ENCODE results near the gene CHRNA1.
A peak's percentile ranks its signal among the peaks of the same experiment; 100 is the strongest.
"Not testable (repeated sequence)": the region's sequence is repeated elsewhere in the genome, so short reads cannot be mapped to it uniquely, and the experiment has no call there.

CHRNA1 gene

DNA sequence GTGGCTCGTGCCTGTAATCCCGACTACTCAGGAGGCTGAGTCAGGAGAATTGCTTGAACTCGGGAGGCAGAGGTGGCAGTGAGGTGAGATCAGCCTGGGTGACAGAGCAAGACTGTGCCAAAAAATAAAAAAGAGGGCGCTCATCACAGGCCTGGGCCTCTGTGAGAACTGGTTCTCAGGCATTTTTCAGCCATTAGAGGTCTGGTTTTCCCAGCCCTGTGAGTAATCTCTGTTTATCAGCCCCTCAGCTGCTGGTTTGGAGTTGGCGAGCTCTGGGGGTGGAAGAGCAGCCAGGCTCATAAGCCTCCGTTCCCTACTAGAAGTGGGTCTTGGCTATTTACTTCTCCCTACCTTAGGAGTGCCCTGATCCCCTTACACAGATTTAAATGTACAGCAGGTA lies 53.1 kb downstream of the CHRNA1 start:
- no peak for DNase-seq

DNA sequence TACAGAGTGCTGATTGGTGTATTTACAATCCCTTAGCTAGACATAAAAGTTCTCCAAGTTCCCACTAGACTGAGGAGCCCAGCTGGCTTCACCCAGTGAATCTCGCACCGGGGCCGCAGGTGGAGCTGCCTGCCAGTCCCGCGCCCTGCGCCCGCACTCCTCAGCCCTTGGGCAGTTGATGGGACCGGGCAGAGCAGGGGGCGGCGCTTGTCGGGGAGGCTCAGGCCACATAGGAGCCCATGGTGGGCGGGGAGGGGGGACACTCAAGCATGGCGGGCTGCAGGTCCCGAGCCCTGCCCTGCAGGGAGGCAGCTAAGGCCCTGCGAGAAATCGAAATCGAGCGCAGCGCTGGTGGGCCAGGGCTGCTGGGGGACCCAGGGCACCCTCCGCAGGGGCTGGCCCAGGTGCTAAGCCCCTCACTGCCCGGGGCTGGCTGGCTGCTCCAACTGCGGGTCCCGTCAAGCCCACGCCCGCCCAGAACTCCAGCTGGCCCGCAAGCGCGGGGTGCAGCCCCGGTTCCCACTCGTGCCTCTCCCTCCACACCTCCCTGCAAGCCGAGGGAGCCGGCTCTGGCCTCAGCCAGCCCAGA lies 54.8 kb downstream of the CHRNA1 start:
- not testable (repeated sequence) for DNase-seq

DNA sequence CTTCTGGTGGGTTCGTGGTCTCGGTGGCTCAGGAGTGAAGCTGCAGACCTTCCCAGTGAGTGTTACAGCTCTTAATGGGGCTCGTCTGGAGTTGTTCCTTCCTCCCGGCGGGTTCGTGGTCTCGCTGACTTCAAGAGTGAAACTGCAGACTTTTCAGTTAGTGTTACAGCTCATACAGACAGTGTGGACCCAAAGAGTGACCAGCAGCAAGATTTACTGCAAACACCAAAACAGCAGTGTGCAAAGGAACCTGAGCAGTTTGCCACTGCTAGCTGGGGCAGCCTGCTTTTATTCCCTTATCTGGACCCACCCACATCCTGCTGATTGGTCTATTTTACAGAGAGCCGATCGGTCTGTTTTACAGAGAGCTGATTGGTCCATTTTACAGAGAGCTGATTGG lies 55.6 kb downstream of the CHRNA1 start:
- no peak for DNase-seq

DNA sequence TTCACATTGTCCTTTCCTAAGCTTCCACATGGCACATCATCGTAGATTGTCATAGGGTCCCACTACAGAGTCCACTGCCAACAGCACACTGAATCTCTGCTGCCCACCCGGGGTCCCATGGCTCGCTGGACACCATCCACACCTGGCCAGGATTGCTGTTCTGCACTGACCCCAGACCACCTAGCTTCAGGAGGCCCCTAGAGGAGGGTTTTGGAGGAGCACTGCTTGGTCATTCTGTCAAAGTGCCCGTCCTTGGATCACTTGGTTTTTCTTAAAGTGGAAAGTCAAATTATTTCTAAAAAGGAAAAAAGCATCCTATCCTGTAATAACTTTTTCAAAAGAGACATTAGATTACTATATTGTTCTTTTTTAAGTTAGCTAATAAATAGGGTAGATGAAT lies 59.0 kb downstream of the CHRNA1 start:
- no peak for DNase-seq

DNA sequence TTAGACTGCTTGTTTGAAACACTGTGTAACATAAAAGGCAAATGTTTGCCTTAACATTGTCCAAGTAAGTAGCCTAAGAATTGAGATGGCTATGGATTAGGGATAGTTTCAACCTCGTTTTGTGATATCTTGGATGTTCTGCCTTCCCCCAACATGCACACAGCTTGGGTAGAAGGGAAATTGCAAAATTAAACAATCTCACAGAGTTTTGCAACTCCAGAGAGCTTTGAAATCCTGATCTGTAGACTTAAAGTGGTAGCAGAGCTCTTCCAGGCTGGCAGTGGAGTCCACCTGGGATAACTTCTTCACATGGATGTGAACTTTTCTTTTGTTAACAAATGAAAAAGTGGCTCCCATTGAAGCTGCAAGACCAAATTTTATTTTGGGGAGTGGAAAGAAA lies 59.6 kb downstream of the CHRNA1 start:
- DNase-seq, result no peak

DNA sequence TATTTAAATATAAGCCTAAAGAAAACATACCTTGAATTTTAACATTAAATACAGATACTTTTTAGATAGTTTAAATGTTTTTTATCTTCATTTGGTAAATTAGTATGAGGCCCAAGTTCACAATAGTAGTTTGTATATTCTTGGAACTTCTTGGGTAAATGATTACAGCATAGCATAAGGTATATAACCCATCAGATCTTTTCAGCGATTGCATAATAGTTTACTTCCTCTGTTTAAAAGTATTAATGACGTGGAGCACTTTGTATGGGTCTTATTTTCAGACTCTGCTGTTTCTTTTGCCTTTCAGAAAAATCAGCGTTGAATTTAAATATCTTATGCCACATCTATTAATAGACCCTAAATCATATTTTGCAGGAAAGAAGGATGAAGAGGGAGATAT lies 60.2 kb downstream of the CHRNA1 start:
- no peak for DNase-seq

DNA sequence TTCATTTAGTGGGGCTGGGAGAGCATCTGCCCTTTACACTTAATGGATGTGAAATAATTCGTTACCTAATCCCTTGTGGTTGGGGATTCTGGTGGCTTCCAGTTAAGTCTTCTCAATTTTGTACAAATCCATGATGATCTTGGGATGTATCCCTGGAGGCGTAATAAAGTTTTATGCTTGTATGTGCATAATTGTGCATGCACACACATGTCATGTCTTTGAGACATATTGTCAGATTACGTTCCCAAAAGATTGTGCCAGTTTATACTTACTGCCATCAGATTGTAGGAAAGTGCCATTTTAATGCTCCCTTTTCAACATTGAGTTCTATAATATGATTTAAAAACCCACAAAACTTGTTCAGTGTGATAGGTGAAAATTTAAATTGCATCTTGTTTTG lies 60.8 kb downstream of the CHRNA1 start:
- no peak for DNase-seq

DNA sequence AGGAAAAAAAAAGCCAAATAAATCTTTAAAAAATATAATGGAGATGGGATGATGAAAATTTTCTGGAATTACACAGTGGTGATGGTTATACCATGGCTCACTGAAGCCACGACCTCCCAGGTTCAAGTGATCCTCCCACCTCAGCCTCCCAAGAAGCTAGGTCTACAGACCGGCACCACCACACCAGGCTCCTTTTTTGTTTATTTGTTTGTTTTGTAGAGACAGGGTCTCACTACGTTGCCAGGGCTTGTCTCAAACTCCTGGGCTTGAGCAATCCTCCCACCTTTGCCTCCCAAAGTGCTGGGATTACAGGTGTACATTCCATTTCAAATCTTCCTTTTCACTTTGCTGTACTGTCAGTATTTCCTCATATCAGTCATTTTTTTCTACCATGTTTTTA lies 61.7 kb downstream of the CHRNA1 start:
- DNase-seq, result no peak

DNA sequence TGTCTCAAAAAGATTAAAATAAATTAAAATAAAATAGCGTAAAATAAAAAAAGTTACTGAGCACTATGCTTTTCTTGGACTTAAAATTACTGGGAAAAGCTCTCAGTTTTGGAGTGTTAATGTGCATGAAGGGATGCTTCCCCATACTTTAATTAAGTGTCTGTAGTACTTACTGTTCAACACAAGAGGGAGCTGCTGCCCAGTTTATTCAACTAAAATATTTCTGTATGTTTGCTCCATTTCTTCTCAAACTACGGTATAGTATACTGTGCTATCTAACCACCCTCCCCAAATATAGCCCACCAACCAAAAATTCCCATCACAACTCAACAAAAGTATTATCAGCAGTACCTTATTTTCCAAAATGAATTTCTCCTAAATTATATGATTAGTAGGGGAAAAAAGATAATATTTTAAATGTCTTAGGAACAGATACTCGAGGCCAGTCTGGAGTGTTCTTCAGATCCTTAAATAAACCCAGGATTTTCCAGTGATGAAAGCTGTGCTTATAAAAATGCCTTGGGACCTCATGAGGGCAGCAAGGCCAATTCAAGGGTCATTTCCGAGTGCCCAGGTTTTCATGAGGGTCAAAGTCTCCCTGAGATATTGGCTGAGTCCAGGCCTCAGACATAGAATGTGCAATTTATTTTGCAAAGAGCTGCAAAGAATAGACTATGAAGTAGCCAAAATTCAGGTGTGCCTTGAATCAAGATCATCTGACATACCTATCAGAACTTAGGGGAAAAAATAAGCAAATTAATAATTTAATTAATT lies 64.1 kb downstream of the CHRNA1 start:
- DNase-seq, result peak; percentile 70
